ENCODE data around the gene CHAC1.

Gene CHAC1

DNA sequence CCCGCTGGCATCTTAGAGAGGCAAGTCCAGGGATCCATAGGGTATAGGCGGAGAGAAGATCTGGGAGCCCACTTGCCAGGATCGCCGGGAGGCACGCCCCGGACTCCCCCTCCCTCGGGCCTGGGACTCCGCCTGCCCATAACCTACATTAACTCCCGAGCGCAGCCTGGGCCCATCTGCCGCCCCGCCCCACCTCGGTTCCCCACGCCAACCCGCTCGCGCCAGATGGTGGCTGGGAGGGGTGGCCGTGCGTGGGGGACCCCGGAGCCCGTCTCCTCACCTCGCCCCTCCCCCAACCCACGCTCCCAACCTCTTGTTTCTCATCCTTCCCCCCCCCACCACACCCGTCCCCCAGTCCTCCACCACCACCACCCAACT lies 25.8 kb upstream of the CHAC1 start:
- Histone ChIP-seq H3K9me3 (ENCODE audit: insufficient read depth, low read length) (no peaks in the 10 kb centered on the region), H3K9ac (ENCODE audit: low read length) (no peak overlapping the region), H3K4me2 (ENCODE audit: low read depth, low read length, poor library complexity, severe bottlenecking) (peak overlapping the region; percentile 70), H3K36me3 (ENCODE audit: low read length) (no peaks in the 10 kb centered on the region), H2AFZ (ENCODE audit: low read depth, low read length, severe bottlenecking) (no peak overlapping the region), H3K27me3 (ENCODE audit: low read length) (no peaks in the 10 kb centered on the region), H4K20me1 (ENCODE audit: low read depth, low read length) (no peaks in the 10 kb centered on the region), H3F3A (ENCODE audit: insufficient read depth) (no peaks in the 10 kb centered on the region), H3K9me2 (replicated peaks; ENCODE audit: insufficient read depth, low read length) (no peaks in the 10 kb centered on the region), H3K4me3 (ENCODE audit: insufficient read depth, low read length, poor library complexity, severe bottlenecking) (no peak overlapping the region), H3K27ac (ENCODE audit: low read depth, low read length) (no peak overlapping the region), H3K79me2 (ENCODE audit: insufficient read depth, low read length) (no peaks in the 10 kb centered on the region)
- TF ChIP-seq EZH2phosphoT487 (conservative IDR thresholded peaks at IDR 0.05; ENCODE audit: low read length) (no peak), CTCF (IDR thresholded peaks at IDR 0.05; ENCODE audit: insufficient read depth, low read length, poor library complexity, severe bottlenecking) (no peak)

- H3K27ac ChIP-seq (ENCODE audit: low read depth, low read length) = no peak overlapping the region
- H3K79me2 ChIP-seq (ENCODE audit: insufficient read depth, low read length) = no peaks in the 10 kb centered on the region
- H3K9me2 ChIP-seq (replicated peaks; ENCODE audit: insufficient read depth, low read length) = no peaks in the 10 kb centered on the region
- TF ChIP-seq EZH2phosphoT487 (conservative IDR thresholded peaks at IDR 0.05; ENCODE audit: low read length) (no peak), CTCF (IDR thresholded peaks at IDR 0.05; ENCODE audit: insufficient read depth, low read length, poor library complexity, severe bottlenecking) (no peak)
- peak overlapping the region; percentile 73 for H2AFZ ChIP-seq (ENCODE audit: low read depth, low read length, severe bottlenecking)
- H3K27me3 ChIP-seq (ENCODE audit: low read length) = no peaks in the 10 kb centered on the region
- H3K9ac ChIP-seq (ENCODE audit: low read length) = no peak overlapping the region
- no peaks in the 10 kb centered on the region for H3K36me3 ChIP-seq (ENCODE audit: low read length)
- no peaks in the 10 kb centered on the region for H3F3A ChIP-seq (ENCODE audit: insufficient read depth)
- peak overlapping the region; percentile 56 for H3K4me3 ChIP-seq (ENCODE audit: insufficient read depth, low read length, poor library complexity, severe bottlenecking)
- no peaks in the 10 kb centered on the region for H3K9me3 ChIP-seq (ENCODE audit: insufficient read depth, low read length)
- peak overlapping the region; percentile 70 for H3K4me2 ChIP-seq (ENCODE audit: low read depth, low read length, poor library complexity, severe bottlenecking)
- H4K20me1 ChIP-seq (ENCODE audit: low read depth, low read length) = no peaks in the 10 kb centered on the region
Measured at GRCh38 chr15:40927873-40928806, 25.1 kb upstream of the CHAC1 start.

GRCh38 chr15:40928821-40929659 lies 24.2 kb upstream of the CHAC1 start, which contains the start of gene DLL4:
Gene DLL4 (plus strand): TSS chr15:40929340. CDS start chr15:40929669, 329 bp downstream.
- no peaks in the 10 kb centered on the region for H3K36me3 ChIP-seq (ENCODE audit: low read length)
- peak within 1 kb of the TSS; percentile 73 for H2AFZ ChIP-seq (ENCODE audit: low read depth, low read length, severe bottlenecking)
- no peaks in the 10 kb centered on the region for H3K9me3 ChIP-seq (ENCODE audit: insufficient read depth, low read length)
- H3K79me2 ChIP-seq (ENCODE audit: insufficient read depth, low read length) = no peaks in the 10 kb centered on the region
- H3K27ac ChIP-seq (ENCODE audit: low read depth, low read length) = no peak within 1 kb of the TSS
- no peaks in the 10 kb centered on the region for H3K9me2 ChIP-seq (replicated peaks; ENCODE audit: insufficient read depth, low read length)
- H3K4me2 ChIP-seq (ENCODE audit: low read depth, low read length, poor library complexity, severe bottlenecking) = peak within 1 kb of the TSS; percentile 70
- H3K4me3 ChIP-seq (ENCODE audit: insufficient read depth, low read length, poor library complexity, severe bottlenecking) = peak within 1 kb of the TSS; percentile 56
- H4K20me1 ChIP-seq (ENCODE audit: low read depth, low read length) = no peaks in the 10 kb centered on the region
- H3K27me3 ChIP-seq (ENCODE audit: low read length) = no peaks in the 10 kb centered on the region
- H3K9ac ChIP-seq (ENCODE audit: low read length) = no peak within 1 kb of the TSS; the same call in 1 of the 2 replicates
- TF ChIP-seq EZH2phosphoT487 (conservative IDR thresholded peaks at IDR 0.05; ENCODE audit: low read length) = no peak
- no peak for TF ChIP-seq CTCF (IDR thresholded peaks at IDR 0.05; ENCODE audit: insufficient read depth, low read length, poor library complexity, severe bottlenecking)
- H3F3A ChIP-seq (ENCODE audit: insufficient read depth) = no peaks in the 10 kb centered on the region
